Astrocyte (in vitro differentiated cells and primary cell): ENCODE measurements around the gene AQP12A.

ENCODE experiments used
- EZH2 ChIP-seq: IDR thresholded peaks from 2 replicates; pipeline ENCODE4 v1.6.1; 2012; ENCODE audit warnings: mild to moderate bottlenecking, low read length, inconsistent platforms; ENCODE audit not compliant: insufficient read depth
- TF ChIP-seq, protein P1 (sequence below): IDR thresholded peaks from 2 replicates; pipeline ENCODE4 v1.5.1; 2011; ENCODE audit warnings: low read depth, mild to moderate bottlenecking, inconsistent platforms, low read length, moderate library complexity; ENCODE audit not compliant: insufficient read depth

DNA sequence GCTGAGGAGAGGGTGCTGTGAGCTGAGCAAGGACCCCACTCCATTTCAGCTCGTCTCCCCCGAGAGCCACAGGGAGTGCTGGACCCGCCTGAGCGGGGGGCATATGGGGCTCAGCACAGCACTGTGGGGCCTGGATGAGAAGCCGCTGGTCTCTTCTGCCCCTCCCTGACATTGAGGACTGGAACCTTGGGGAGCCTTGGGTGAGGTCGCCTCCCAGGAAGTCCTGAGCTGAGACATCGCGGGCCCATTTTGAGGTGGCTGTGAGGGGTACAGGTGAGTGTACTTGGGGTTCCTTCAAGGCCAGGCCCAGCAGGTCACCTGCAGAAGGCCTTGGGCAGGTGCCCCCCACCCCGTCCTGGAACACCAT, 3.1 kb upstream of the AQP12A start:
- TF ChIP-seq, protein P1, sequence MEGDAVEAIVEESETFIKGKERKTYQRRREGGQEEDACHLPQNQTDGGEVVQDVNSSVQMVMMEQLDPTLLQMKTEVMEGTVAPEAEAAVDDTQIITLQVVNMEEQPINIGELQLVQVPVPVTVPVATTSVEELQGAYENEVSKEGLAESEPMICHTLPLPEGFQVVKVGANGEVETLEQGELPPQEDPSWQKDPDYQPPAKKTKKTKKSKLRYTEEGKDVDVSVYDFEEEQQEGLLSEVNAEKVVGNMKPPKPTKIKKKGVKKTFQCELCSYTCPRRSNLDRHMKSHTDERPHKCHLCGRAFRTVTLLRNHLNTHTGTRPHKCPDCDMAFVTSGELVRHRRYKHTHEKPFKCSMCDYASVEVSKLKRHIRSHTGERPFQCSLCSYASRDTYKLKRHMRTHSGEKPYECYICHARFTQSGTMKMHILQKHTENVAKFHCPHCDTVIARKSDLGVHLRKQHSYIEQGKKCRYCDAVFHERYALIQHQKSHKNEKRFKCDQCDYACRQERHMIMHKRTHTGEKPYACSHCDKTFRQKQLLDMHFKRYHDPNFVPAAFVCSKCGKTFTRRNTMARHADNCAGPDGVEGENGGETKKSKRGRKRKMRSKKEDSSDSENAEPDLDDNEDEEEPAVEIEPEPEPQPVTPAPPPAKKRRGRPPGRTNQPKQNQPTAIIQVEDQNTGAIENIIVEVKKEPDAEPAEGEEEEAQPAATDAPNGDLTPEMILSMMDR = no peak
- TF ChIP-seq EZH2 = no peak
